Neural cell (in vitro differentiated cells): ENCODE data around the gene STH. TPM values are rescaled to one million over a fixed set of nuclear protein-coding genes. Genes with fewer than 3 reads are reported as not detected.

ENCODE experiments used
- H2AFZ ChIP-seq: fragments of 200-600, 300-800 bp; sonication (generic), shearing (Covaris generic); 2 replicates; pipeline ENCODE4 v1.6.0; 2014; ENCODE audit warnings: low read depth, mild to moderate bottlenecking, antibody characterized with exemption, low read length, moderate library complexity
- H3F3A ChIP-seq: fragments of 200-600 bp; shearing (Covaris generic); 2 replicates; pipeline ENCODE4 v1.6.1; 2016; ENCODE audit warnings: mild to moderate bottlenecking, moderate library complexity, mixed read lengths, antibody characterized with exemption, low read length; ENCODE audit not compliant: insufficient read depth, poor library complexity, severe bottlenecking
- H3K27ac ChIP-seq: fragments of 200-600, 300-800 bp; sonication (generic), shearing (Covaris generic); 2 replicates; pipeline ENCODE4 v1.5.1; 2014; ENCODE audit warnings: mild to moderate bottlenecking, low read length, moderate library complexity
- H3K27me3 ChIP-seq: fragments of 300-800, 200-600 bp; sonication (generic), shearing (Covaris generic); 2 replicates; pipeline ENCODE4 v1.6.0; 2014; ENCODE audit warnings: mild to moderate bottlenecking, low read depth, low read length, moderate library complexity; ENCODE audit not compliant: insufficient read depth
- H3K36me3 ChIP-seq: fragments of 300-800, 200-600 bp; sonication (generic), shearing (Covaris generic); 2 replicates; pipeline ENCODE4 v1.5.1; 2014; ENCODE audit warnings: mild to moderate bottlenecking, antibody characterized with exemption, low read length, moderate library complexity; ENCODE audit not compliant: insufficient read depth
- H3K4me2 ChIP-seq: fragments of 300-800, 200-600 bp; sonication (generic), shearing (Covaris generic); 2 replicates; pipeline ENCODE4 v1.6.0; 2014; ENCODE audit warnings: mild to moderate bottlenecking, low read length
- H3K4me3 ChIP-seq: fragments of 300-800, 200-600 bp; sonication (generic), shearing (Covaris generic); 2 replicates; pipeline ENCODE4 v1.5.1; 2014; ENCODE audit warnings: mild to moderate bottlenecking, low read length, moderate library complexity
- H3K79me2 ChIP-seq: fragments of 200-600 bp; shearing (Covaris generic); replicated peaks from 2 replicates; pipeline ENCODE4 v1.6.0; 2014; ENCODE audit warnings: mild to moderate bottlenecking, low read length, moderate library complexity; ENCODE audit not compliant: insufficient read depth
- H3K9ac ChIP-seq: fragments of 300-800, 200-600 bp; sonication (generic), shearing (Covaris generic); 2 replicates; pipeline ENCODE4 v1.6.1; 2016; ENCODE audit warnings: mild to moderate bottlenecking, low read length, mixed read lengths
- H3K9me2 ChIP-seq: fragments of 200-600 bp; shearing (Covaris generic); 2 replicates; pipeline ENCODE4 v1.6.1; 2016; ENCODE audit warnings: mild to moderate bottlenecking, low read length, mixed read lengths; ENCODE audit not compliant: insufficient read depth
- H3K9me3 ChIP-seq: fragments of 200-600, 300-800 bp; sonication (generic), shearing (Covaris generic); 2 replicates; pipeline ENCODE4 v1.6.1; 2016; ENCODE audit warnings: mild to moderate bottlenecking, mixed run types, low read length, moderate library complexity, mixed read lengths
- H4K20me1 ChIP-seq: fragments of 200-600 bp; shearing (Covaris generic); 2 replicates; pipeline ENCODE4 v1.6.1; 2016; ENCODE audit warnings: mild to moderate bottlenecking, mixed run types; ENCODE audit not compliant: insufficient read depth
- CTCF ChIP-seq: fragments of 450-650 bp; IDR thresholded peaks from 2 replicates; pipeline ENCODE4 v1.5.1; 2014; ENCODE audit warnings: antibody characterized with exemption, mild to moderate bottlenecking, moderate library complexity; ENCODE audit not compliant: poor library complexity, severe bottlenecking
- EP300 ChIP-seq: fragments of 450-650 bp; conservative IDR thresholded peaks from 2 replicates; pipeline ENCODE4 v1.6.1; 2014; ENCODE audit warnings: antibody characterized with exemption, mild to moderate bottlenecking, moderate library complexity; ENCODE audit not compliant: poor library complexity, severe bottlenecking
- EZH2 ChIP-seq: fragments of 200-600, 300-800 bp; shearing (Covaris generic), sonication (generic); IDR thresholded peaks from 2 replicates; pipeline ENCODE4 v1.6.1; 2014; ENCODE audit warnings: antibody characterized with exemption, low read length, borderline replicate concordance, mild to moderate bottlenecking; ENCODE audit not compliant: insufficient read depth, poor library complexity, severe bottlenecking
- MXI1 ChIP-seq: fragments of 450-650 bp; conservative IDR thresholded peaks from 2 replicates; pipeline ENCODE4 v1.6.1; 2014; ENCODE audit warnings: antibody characterized with exemption, mild to moderate bottlenecking; ENCODE audit not compliant: poor library complexity, severe bottlenecking
- POLR2AphosphoS5 ChIP-seq: IDR thresholded peaks from 2 replicates; pipeline ENCODE4 v1.6.1; 2012
- RAD21 ChIP-seq: fragments of 450-650 bp; conservative IDR thresholded peaks from 2 replicates; pipeline ENCODE4 v1.6.1; 2014; ENCODE audit warnings: antibody characterized with exemption, mild to moderate bottlenecking, moderate library complexity
- REST ChIP-seq: IDR thresholded peaks from 2 replicates; pipeline ENCODE4 v1.6.1; 2012; ENCODE audit warnings: borderline replicate concordance
- SMC3 ChIP-seq: fragments of 450-650 bp; conservative IDR thresholded peaks from 2 replicates; pipeline ENCODE4 v1.6.1; 2014; ENCODE audit warnings: antibody characterized with exemption, mild to moderate bottlenecking, moderate library complexity; ENCODE audit not compliant: poor library complexity
- TAF1 ChIP-seq: IDR thresholded peaks from 2 replicates; pipeline ENCODE4 v1.6.1; 2012; ENCODE audit warnings: low read depth
- polyA plus RNA-seq: library from polyadenylated mRNA; depleted of rRNA; stranded (reverse); fragments of >200 nt; gene quantifications from 2 replicates; pipeline ENCODE4 v1.2.3, GENCODE V29; 2014

Gene STH
- polyA plus RNA-seq, 1 donor from 2014 or later: not detected

- H2AFZ ChIP-seq: no peak overlapping the region
- H3K9me3 ChIP-seq: no peaks in the 10 kb centered on the region
- H3K4me2 ChIP-seq: no peak overlapping the region
- no peaks in the 10 kb centered on the region for H3K27me3 ChIP-seq
- TF ChIP-seq TAF1 (no peak), POLR2AphosphoS5 (no peak), EZH2 (no peak), EP300 (no peak), MXI1 (no peak), REST (no peak), SMC3 (no peak), RAD21 (no peak), CTCF (no peak)
- no peak overlapping the region for H3K9ac ChIP-seq
- H3F3A ChIP-seq: no peaks in the 10 kb centered on the region
- no peak overlapping the region for H3K27ac ChIP-seq
- no peak overlapping the region for H3K4me3 ChIP-seq
- H4K20me1 ChIP-seq: no peaks in the 10 kb centered on the region
- no peaks in the 10 kb centered on the region for H3K79me2 ChIP-seq
- no peaks in the 10 kb centered on the region for H3K9me2 ChIP-seq
- H3K36me3 ChIP-seq: peaks cover 13% of the 10 kb centered on the region
These were observed 30.3 kb upstream of the STH start for GRCh38 chr17:45968732-45969131.

GRCh38 chr17:45969726-45970125, 29.3 kb upstream of the STH start:
- no peaks in the 10 kb centered on the region for H3F3A ChIP-seq
- H3K9me3 ChIP-seq: no peaks in the 10 kb centered on the region
- peaks cover 13% of the 10 kb centered on the region for H3K36me3 ChIP-seq
- H3K9ac ChIP-seq: no peak overlapping the region
- H3K9me2 ChIP-seq: no peaks in the 10 kb centered on the region
- no peaks in the 10 kb centered on the region for H3K79me2 ChIP-seq
- no peaks in the 10 kb centered on the region for H3K27me3 ChIP-seq
- no peak overlapping the region for H3K4me3 ChIP-seq
- no peaks in the 10 kb centered on the region for H4K20me1 ChIP-seq
- no peak overlapping the region for H2AFZ ChIP-seq
- no peak overlapping the region for H3K4me2 ChIP-seq
- TF ChIP-seq CTCF: no peak
- no peak for TF ChIP-seq RAD21
- no peak for TF ChIP-seq TAF1
- no peak for TF ChIP-seq SMC3
- no peak for TF ChIP-seq EZH2
- no peak overlapping the region for H3K27ac ChIP-seq
